ENCODE data around the gene CCDC126.
"Not testable (repeated sequence)": the region's sequence is repeated elsewhere in the genome, so short reads cannot be mapped to it uniquely, and the experiment has no call there.

The CCDC126 gene

GRCh38 chr7:23628370-23628769 lies 31.2 kb downstream of the CCDC126 start:
- no peak for DNase-seq (ENCODE audit: low read depth in 2 of 2)

GRCh38 chr7:23633417-23633816 lies 36.2 kb downstream of the CCDC126 start:
- DNase-seq (ENCODE audit: low read depth in 2 of 2) = no peak

DNA sequence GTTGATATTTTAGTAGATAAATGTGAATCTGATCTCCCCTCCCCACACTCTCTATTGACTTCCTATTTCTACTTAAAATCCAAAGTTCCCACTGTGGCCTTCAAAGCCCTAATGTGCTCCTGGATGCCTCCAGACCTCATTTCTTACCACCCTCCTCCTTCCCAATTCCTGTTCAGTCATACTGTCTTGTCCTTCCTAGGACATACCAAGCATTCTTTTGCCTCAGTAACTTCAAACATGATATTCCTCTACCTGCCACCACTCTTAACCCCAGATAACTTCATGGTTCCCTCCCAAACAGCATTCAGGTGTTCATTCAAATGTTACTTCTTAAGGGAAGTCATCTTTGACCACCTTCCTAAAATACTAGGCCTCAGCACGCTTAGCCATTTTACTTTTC lies 48.6 kb downstream of the CCDC126 start:
- DNase-seq (ENCODE audit: low read depth in 2 of 2) = no peak

GRCh38 chr7:23653942-23654341 lies 56.8 kb downstream of the CCDC126 start:
- DNase-seq (ENCODE audit: low read depth in 2 of 2) = no peak

GRCh38 chr7:23654508-23654907 lies 57.3 kb downstream of the CCDC126 start:
- DNase-seq (ENCODE audit: low read depth in 2 of 2) = no peak

DNA sequence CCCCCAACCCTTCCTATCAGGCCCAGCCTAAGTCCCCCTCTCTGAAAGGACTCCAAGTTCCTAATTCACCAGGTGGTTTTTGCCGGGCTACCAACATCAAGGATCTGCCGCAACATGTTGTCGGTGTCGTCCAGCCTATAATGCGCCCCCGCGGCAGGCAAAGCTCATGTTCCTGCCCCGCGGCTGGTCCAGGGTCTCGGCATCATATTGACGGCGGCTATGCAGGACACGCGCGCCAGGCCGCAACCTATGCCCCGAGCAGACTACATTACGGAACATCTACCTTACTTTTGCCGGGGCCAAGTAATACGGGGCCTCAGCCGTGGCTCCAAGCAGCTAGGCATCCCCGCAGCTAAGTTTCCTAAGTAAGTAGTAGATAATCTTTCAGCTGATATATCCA lies 58.3 kb downstream of the CCDC126 start:
- no peak for DNase-seq (ENCODE audit: low read depth in 2 of 2)

DNA sequence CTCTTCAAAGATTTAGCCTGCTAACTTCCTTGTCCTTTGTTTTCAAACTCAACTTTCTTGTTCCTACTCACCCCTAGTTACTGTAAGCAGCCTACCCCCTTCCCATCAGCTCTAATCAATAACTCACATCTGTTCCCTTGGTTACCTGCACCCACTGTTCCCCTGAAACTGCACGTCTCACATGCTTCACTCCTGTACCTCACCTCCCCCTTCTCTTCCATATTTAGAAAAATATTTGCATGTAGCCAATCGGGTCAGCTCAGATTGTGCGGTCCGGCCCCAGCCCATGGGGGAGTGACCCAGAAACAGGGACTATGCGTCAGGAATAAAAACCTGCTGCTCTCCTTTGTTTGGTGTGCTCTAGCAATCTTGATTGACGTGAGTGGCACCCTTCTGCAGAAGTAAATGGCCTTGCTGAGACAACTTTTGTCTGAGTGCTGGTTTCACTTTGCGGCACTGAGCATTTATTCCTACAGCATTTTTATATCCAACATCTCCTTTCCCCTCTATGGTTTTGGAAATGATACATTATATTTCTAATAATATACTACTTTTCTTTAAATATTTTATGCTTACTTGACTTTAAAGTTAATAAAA lies 61.7 kb downstream of the CCDC126 start:
- no peak for DNase-seq (ENCODE audit: low read depth in 2 of 2)

DNA sequence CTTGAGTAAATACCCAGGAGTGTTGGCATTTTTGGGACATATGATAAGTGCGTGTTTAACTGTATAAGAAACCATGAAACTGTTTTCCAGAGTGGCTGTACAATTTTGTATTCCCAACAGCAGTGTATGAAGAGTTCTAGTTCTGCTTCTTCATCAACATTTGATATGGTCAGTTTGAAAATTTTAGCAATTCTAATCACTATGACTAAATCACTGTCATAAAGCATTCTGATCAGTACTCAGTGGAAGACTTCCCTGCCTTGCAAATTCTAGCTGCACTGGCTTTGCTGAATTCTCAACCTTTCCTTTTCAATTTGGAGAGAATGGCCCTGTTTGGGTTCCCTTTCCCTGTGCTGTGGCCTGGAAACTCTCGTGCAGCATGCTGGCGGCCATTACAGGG lies 64.2 kb downstream of the CCDC126 start:
- DNase-seq (ENCODE audit: low read depth in 2 of 2) = no peak

GRCh38 chr7:23662124-23662983 lies 65.2 kb downstream of the CCDC126 start:
- no peak for DNase-seq (ENCODE audit: low read depth in 2 of 2)

DNA sequence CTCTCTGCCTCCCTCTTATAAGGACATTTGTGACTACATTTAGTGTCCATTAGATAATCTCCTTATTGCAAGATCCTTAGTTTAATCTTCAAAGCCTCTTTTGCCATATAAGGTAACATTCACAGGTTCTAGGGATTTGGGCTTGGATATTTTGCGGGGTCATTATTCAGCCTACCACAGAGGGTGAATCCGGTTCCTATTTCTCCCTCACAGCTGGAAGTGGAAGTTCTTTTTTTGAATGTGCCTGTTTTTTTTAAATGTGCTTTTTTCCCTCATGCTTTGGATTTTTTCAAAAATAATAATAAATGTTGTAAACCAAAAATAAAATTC lies 65.8 kb downstream of the CCDC126 start:
- no peak for DNase-seq (ENCODE audit: low read depth in 2 of 2)

GRCh38 chr7:23664122-23664521 lies 66.9 kb downstream of the CCDC126 start:
- DNase-seq (ENCODE audit: low read depth in 2 of 2) = no peak

GRCh38 chr7:23672033-23672432 lies 74.9 kb downstream of the CCDC126 start:
- DNase-seq (ENCODE audit: low read depth in 2 of 2) = no peak

DNA sequence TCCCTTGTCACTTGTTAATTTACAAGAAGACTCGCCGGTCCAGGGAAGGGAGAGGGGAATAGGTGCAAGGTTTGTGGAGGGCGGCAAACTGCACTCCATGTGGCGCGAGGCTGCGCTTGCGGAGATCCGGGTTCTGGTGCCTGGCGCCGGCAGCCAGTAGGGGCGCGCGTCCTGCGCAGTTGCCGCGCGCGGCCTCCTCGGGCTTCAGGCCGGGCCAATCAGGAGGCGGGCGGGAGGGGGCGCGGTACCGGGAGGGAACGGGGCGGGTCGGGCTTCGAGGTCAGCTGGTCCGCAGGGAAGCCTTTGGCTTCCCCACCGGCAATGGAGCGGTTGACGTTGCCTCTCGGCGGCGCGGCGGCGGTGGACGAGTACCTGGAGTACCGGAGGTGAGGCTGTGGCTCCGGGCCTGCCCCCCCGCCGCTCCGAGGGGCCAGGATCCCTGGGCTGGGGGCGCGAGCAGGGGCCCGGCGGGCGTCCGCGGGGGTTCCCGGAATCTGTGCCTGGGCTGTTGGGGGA lies 82.8 kb downstream of the CCDC126 start, which contains the start of gene FAM221A:
FAM221A (plus strand) TSS at position 302 of the 516 bp plus-strand sequence; CDS start at position 322, 20 bp downstream.
- peak; percentile 70 to 82 for DNase-seq (ENCODE audit: low read depth in 2 of 2)

DNA sequence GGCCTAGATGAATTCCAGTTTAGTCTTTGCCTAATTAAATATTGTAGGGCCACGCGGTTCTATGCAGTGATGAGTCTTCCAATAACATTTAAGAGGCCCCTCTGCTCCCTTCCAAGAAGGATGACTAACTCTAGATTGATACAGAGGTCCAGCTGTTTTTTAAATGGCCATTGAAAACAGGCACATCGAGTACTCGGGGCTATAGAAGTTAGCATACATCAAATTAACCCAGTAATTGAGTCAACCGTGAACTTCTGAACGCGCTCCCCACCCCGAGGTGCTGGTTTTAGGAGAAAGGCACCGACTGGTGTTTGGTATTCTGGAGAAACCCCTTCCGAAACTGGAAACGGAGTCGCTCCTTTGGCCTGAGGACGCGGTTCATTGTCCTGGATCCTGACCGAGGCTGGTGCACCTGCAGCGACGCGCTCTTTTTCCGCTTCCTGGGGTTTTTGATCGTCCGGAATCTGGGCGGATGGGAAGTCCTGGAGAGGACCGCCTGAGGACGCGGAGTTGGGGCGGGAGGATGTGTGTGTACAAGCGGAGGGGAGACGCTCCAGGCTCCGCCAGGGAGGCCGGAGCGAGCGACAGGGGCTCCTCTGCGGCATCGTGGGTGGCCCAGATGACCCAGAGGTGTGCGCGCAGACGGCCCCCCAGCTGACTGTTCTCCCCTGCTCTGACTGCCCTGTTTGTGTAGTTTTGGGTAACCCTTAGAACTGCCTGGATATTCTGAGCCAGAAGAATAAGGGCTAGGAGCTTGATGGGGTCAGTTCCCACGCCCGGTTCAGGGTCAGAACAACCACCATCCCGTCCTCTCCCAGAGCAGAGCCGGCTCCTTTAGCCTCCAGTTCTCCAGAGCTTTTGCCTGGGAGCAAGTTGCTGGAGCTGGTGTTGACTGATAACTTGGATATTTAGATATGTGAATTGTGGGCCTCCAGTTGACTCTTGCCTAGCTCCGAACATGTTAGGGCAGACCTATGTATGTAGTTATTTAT lies 83.5 kb downstream of the CCDC126 start:
- DNase-seq (ENCODE audit: low read depth in 2 of 2) = peak; percentile 15 to 23

DNA sequence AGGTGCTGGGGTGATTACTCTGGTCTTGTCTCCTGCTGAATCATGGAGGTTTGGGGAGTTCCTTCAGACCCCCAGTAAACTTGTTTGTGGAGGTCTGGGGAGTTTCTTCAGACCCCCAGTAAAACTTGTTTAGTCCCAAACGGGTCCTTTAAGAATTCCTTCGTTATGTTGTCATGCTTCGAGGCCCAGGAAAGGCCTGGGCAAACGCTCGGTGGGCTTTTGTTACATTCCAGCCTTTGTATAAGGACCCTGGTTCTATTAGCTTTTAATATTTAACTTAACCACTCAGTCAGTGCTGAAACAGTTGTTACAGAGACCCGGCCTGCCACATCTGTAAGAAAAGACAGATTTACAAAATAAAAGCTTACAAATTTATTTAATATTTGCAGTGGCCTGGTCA lies 86.9 kb downstream of the CCDC126 start:
- DNase-seq (ENCODE audit: low read depth in 2 of 2) = not testable (repeated sequence)

DNA sequence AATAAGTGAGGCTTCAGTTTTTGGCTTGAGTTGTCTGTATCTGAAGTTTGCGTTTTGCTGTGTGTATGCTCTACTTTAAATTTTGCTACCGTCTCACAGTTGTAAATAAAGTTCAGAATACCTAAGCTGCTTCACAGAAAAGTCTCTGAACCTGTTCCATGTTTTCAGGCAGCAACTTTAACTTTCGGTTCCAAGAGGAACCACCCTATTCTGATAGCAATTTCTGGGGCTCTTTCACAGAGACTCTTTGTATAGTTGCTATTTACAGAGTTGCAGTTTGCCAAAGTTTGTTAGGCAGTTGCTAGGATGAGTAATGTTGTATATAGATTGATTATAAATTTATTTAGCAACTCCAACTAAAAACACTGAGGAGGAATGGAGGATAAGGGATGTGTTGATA lies 88.5 kb downstream of the CCDC126 start:
- no peak for DNase-seq (ENCODE audit: low read depth in 2 of 2)

DNA sequence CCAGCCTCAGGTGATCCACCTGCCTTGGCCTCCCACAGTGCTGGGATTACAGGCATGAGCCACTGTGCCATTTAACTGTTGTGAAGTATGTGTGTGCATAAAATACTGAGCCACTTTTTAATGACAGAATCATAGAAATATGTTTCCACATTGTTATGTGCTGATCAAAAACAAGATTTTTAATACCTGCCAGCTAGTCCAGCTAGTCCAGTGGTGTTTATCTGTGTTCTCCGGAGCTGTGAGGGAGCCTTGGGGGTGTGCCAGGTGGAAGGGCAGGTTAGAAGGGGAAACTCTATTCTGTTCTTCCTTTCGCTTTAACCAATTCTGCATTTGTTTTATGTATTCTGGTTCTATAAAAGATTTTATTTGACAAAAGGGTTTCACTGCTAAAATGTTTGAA lies 89.8 kb downstream of the CCDC126 start:
- DNase-seq (ENCODE audit: low read depth in 2 of 2) = no peak

GRCh38 chr7:23689165-23689564 lies 92.0 kb downstream of the CCDC126 start:
- DNase-seq (ENCODE audit: low read depth in 2 of 2) = no peak

GRCh38 chr7:23691320-23691719 lies 94.1 kb downstream of the CCDC126 start:
- no peak for DNase-seq (ENCODE audit: low read depth in 2 of 2)

- no peak for DNase-seq (ENCODE audit: low read depth in 2 of 2)
Measured at GRCh38 chr7:23693224-23693623, 96.0 kb downstream of the CCDC126 start.

Data from stimulated activated CD8-positive, alpha-beta memory T cell treated with anti-CD3 and anti-CD28 coated beads, Interleukin-2, amount 100 ng/mL, for 48 hours (primary cell).